Heart left ventricle (tissue), 13 donors: Measurements from ENCODE around the gene SLC38A2.

Experiments
- POLR2A ChIP-seq, 2 donors: fragments of 450-650 bp; IDR thresholded peaks; one replicate each; pipeline ENCODE4 v1.6.1; 2017; ENCODE audit warnings: antibody characterized with exemption in 2 of 2, mild to moderate bottlenecking in 2 of 2, moderate library complexity in 2 of 2
- TF ChIP-seq, protein P1 (sequence below), 12 donors: fragments of 200-600 bp; sonication (generic) in 4 of 12; IDR thresholded peaks; one replicate each; pipeline versions ENCODE4 v1.5.0 to v1.8.0; 2018 to 2022; ENCODE audit warnings: antibody characterized with exemption in 12 of 12, mild to moderate bottlenecking in 5 of 12
- donor health status: ischemic (EF 13 %, LVEDD 7.1; RV severe dilation, severe dysfunction).
- donor health status: DM: no; HTN: yes; CAD: no.
- donor health status: DM: no; HTN: no; CAD: no.
- donor health status: ischemic (EF 25% LVEDD 6.9; RV normal size, moderate dysfunction).
- donor health status: ischemic (EF 25% LVEDD 5.7; RV mildly dilated, moderate dysfunction).
- donor health status: ischemic (EF 35%, LVEDD 5.7; RV mildly dilated, moderate dysfunction).
- donor health status: nonischemic (EF 11% LVEDD 7.7; RV severe dilation, severe dysfunction).
- donor health status: DM: yes; HTN: yes; CAD: no.
- donor health status: PGD.
- donor health status: ischemic (EF 29% LVEDD 5.4; RV normal size, mild dysfunction).
- donor health status: nonischemic (EF 23%, LVEDD 6.1; RV moderate dilation, normal function).

GRCh38 chr12:46358325-46358700 lies 14.3 kb downstream of the SLC38A2 start:
- TF ChIP-seq POLR2A (IDR thresholded peaks at IDR 0.05): no peak
- TF ChIP-seq, protein P1, sequence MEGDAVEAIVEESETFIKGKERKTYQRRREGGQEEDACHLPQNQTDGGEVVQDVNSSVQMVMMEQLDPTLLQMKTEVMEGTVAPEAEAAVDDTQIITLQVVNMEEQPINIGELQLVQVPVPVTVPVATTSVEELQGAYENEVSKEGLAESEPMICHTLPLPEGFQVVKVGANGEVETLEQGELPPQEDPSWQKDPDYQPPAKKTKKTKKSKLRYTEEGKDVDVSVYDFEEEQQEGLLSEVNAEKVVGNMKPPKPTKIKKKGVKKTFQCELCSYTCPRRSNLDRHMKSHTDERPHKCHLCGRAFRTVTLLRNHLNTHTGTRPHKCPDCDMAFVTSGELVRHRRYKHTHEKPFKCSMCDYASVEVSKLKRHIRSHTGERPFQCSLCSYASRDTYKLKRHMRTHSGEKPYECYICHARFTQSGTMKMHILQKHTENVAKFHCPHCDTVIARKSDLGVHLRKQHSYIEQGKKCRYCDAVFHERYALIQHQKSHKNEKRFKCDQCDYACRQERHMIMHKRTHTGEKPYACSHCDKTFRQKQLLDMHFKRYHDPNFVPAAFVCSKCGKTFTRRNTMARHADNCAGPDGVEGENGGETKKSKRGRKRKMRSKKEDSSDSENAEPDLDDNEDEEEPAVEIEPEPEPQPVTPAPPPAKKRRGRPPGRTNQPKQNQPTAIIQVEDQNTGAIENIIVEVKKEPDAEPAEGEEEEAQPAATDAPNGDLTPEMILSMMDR (IDR thresholded peaks at IDR 0.05): no peak
